Breast epithelium (tissue), 4 donors: Measurements from ENCODE around the gene KRTCAP3. TPM values are rescaled to one million over a fixed set of nuclear protein-coding genes. Genes with fewer than 3 reads are reported as not detected.
A peak's percentile ranks its signal among the peaks of the same experiment; 100 is the strongest.

Source experiments
- DNase-seq, 2 donors: peaks; one replicate each; pipeline ENCODE4 v3.0.0-alpha.2; 2019; ENCODE audit warnings: low spot score in 2 of 2
- H3K27ac ChIP-seq, 2 donors: fragments of 200-600 bp; sonication (generic) in 1 of 2; one replicate each; pipeline ENCODE4 v1.5.1; 2016 to 2019; ENCODE audit warnings: mild to moderate bottlenecking in 1 of 2
- H3K27me3 ChIP-seq, 2 donors: fragments of 200-600 bp; sonication (generic) in 1 of 2; one replicate each; pipeline versions ENCODE4 v1.5.1 to v1.6.0; 2017 to 2019; ENCODE audit warnings: control low read depth in 1 of 2, mild to moderate bottlenecking in 1 of 2
- H3K36me3 ChIP-seq: fragments of 200-600 bp; one replicate; pipeline ENCODE4 v1.5.1; 2019
- H3K4me1 ChIP-seq, 2 donors: fragments of 200-600 bp; sonication (generic); one replicate each; pipeline ENCODE4 v1.5.1; 2016 to 2019; ENCODE audit warnings: control low read depth in 1 of 2
- H3K4me3 ChIP-seq, 3 donors: fragments of 200-600 bp; sonication (generic); 1 replicate in 2 of 3; 2 replicates in 1 of 3; pipeline ENCODE4 v1.5.1; 2016 to 2019; ENCODE audit warnings: mild to moderate bottlenecking in 3 of 3, moderate library complexity in 2 of 3
- H3K9me3 ChIP-seq, 2 donors: fragments of 200-600 bp; sonication (generic) in 1 of 2; one replicate each; pipeline ENCODE4 v1.5.1; 2016 to 2019; ENCODE audit warnings: control low read depth in 1 of 2
- POLR2A ChIP-seq: fragments of 450-650 bp; IDR thresholded peaks from one replicate; pipeline ENCODE4 v1.6.1; 2016; ENCODE audit warnings: antibody characterized with exemption, mild to moderate bottlenecking, moderate library complexity
- POLR2AphosphoS5 ChIP-seq, 3 donors: sonication (generic); formaldehyde crosslinking; IDR thresholded peaks; one replicate each; pipeline ENCODE4 v1.6.1; 2017; ENCODE audit warnings: antibody characterized with exemption in 3 of 3
- intact Hi-C: fragments of 100-400 bp; cut with DNase I; formaldehyde crosslinking; loops from one replicate; pipeline ENCODE4 v1.15.1; 2023; ENCODE audit warnings: low total_unique reads
- total RNA-seq, 3 donors: library from RNA; depleted of rRNA; stranded (reverse); fragments of >200 nt; gene quantifications; one replicate each; pipeline ENCODE4 v1.1.0, GENCODE V29; 2016
- TF ChIP-seq, protein P1 (sequence below), 3 donors: fragments of 450-650 bp; IDR thresholded peaks; one replicate each; pipeline ENCODE4 v1.5.1; 2016 to 2017; ENCODE audit warnings: antibody characterized with exemption in 3 of 3, mild to moderate bottlenecking in 3 of 3, moderate library complexity in 3 of 3

The KRTCAP3 gene, protein sequence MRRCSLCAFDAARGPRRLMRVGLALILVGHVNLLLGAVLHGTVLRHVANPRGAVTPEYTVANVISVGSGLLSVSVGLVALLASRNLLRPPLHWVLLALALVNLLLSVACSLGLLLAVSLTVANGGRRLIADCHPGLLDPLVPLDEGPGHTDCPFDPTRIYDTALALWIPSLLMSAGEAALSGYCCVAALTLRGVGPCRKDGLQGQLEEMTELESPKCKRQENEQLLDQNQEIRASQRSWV
- total RNA-seq = 10 to 100 TPM in 2 of 3 donors, 1 to 10 TPM in 1; 3.8 to 31.2 (median 14.7) TPM

DNA sequence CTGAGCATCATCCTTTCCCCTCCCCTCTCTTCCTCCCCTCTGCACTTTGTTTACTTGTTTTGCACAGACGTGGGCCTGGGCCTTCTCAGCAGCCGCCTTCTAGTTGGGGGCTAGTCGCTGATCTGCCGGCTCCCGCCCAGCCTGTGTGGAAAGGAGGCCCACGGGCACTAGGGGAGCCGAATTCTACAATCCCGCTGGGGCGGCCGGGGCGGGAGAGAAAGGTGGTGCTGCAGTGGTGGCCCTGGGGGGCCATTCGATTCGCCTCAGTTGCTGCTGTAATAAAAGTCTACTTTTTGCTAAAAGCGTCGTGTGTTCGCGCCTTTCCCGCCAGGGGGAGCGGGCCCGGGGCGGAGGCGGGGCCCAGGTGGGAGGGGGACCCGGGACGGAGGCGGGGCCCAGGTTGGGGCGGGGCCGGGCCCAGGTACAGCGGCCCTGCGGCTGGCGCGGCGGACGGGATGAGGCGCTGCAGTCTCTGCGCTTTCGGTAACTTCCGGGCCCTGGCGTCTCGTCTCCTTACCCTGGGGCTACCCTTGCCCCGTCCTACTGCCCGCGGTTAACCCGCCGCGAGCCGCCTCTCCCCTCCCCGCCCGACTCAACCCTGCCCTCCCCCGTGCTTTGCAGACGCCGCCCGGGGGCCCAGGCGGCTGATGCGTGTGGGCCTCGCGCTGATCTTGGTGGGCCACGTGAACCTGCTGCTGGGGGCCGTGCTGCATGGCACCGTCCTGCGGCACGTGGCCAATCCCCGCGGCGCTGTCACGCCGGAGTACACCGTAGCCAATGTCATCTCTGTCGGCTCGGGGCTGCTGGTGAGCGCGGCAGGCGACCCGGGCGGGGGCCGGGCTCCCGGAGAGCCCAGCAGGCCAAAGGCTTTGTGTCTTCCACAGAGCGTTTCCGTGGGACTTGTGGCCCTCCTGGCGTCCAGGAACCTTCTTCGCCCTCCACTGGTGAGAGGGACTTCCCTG is at the start of gene KRTCAP3:
KRTCAP3 (plus strand) TSS at position 424 of the 962 bp plus-strand sequence; CDS start at position 456, 32 bp downstream.
- Histone ChIP-seq H3K4me3 (peak within 1 kb of the TSS in 2 of 3 donors; percentile 57 to 67), H3K9me3 (no peaks in the 10 kb centered on the region), H3K27ac (peak within 1 kb of the TSS; percentile 76 to 89), H3K27me3 (no peaks in the 10 kb centered on the region), H3K4me1 (no peaks in the 10 kb centered on the region), H3K36me3 (no peaks in the 10 kb centered on the region)
- TF ChIP-seq POLR2AphosphoS5 (IDR thresholded peaks at IDR 0.05) = no peak
- TF ChIP-seq, protein P1, sequence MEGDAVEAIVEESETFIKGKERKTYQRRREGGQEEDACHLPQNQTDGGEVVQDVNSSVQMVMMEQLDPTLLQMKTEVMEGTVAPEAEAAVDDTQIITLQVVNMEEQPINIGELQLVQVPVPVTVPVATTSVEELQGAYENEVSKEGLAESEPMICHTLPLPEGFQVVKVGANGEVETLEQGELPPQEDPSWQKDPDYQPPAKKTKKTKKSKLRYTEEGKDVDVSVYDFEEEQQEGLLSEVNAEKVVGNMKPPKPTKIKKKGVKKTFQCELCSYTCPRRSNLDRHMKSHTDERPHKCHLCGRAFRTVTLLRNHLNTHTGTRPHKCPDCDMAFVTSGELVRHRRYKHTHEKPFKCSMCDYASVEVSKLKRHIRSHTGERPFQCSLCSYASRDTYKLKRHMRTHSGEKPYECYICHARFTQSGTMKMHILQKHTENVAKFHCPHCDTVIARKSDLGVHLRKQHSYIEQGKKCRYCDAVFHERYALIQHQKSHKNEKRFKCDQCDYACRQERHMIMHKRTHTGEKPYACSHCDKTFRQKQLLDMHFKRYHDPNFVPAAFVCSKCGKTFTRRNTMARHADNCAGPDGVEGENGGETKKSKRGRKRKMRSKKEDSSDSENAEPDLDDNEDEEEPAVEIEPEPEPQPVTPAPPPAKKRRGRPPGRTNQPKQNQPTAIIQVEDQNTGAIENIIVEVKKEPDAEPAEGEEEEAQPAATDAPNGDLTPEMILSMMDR (IDR thresholded peaks at IDR 0.05) = no peak
- TF ChIP-seq POLR2A = no peak
- DNase-seq = peak; percentile 29 to 72
- intact Hi-C loops = no loop called here

DNA sequence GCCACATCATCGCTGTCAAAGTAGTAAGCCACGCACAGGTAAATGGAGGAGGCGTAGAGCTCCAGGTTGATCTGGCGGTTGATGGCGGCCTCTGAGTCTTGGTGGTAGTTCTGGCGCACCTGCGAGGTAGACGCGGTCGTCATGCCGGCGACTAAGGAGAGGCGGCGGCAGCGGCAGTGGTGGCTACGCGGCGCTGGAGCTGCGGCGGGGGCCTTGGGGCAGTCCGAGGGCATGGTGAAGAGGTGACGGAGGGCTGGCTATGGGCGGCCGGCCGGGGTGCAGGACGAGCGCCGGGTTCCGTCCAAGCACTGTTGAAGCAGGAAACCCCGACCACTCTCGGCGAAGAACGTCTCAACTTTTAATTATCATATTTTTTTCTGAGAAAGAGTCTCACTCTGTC is 49.0 kb upstream of the KRTCAP3 start:
- no peak overlapping the region for H3K27ac ChIP-seq
- no peaks in the 10 kb centered on the region for H3K36me3 ChIP-seq
- H3K27me3 ChIP-seq = no peaks in the 10 kb centered on the region
- no peaks in the 10 kb centered on the region for H3K4me1 ChIP-seq
- no peak overlapping the region for H3K4me3 ChIP-seq
- H3K9me3 ChIP-seq = no peaks in the 10 kb centered on the region
- no peak for DNase-seq
- intact Hi-C loops = no loop called here
- TF ChIP-seq POLR2AphosphoS5 (IDR thresholded peaks at IDR 0.05) (no peak), POLR2A (no peak)
- TF ChIP-seq, protein P1 (IDR thresholded peaks at IDR 0.05) = no peak

DNA sequence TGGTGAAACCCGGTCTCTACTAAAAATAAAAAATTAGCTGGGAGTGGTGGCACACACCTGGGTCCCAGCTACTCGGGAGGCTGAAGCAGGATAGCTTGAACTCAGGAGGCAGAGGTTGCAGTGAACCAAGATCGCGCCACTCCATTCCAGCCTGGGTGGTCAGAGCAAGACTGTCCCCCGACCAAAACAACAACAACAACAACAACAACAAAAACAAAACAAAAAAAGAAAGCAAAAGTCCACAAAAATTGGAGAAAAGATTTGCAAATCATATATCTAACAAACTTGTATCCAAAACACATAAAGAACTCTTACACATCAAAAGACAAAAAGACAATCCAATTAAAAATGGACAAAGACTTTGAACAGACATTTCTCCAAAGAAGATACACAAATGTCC is 43.2 kb upstream of the KRTCAP3 start:
- no peak for DNase-seq
- Histone ChIP-seq H3K4me1 (no peaks in the 10 kb centered on the region), H3K36me3 (no peaks in the 10 kb centered on the region), H3K27me3 (no peaks in the 10 kb centered on the region), H3K27ac (no peak overlapping the region), H3K4me3 (no peak overlapping the region), H3K9me3 (no peaks in the 10 kb centered on the region)
- intact Hi-C loops = no loop called here
- no peak for TF ChIP-seq POLR2A
- no peak for TF ChIP-seq POLR2AphosphoS5 (IDR thresholded peaks at IDR 0.05)
- TF ChIP-seq, protein P1 (IDR thresholded peaks at IDR 0.05) = no peak

DNA sequence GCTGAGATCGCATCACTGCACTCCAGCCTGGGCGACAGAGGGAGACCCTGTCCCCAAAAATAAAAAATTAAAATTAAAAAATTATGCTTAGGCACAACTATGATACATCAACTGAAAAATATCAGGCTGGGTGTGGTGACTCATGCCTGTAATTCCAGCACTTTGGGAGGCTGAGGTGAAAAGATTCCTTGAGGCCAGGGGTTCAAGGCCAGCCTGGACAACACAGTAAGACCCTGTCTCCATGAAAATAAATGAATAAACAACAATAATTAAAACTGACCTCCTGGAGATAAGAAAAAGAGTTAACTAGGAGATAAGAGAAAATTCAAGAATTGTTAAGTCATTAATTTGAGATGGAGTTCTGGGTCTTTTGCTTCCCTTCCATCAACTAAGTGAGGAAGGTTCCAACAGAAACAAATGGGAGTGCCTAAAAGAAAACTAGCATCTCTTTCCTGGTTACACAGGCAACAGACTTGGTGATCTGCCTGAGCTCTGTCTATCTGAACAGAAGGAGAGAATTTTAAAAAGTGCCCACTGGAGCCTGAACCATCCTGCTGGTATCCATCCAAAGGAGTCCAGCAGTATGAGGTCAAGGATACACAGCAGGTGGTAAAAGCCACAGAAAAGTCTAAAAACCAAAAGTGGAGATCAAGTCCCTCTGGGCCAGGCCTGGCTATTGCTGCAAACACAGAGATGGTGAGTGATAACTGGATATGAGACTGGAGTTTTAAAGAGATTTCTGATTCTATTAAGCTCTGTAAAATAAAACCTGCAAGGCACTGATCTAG is 41.6 kb upstream of the KRTCAP3 start:
- no peaks in the 10 kb centered on the region for H3K27me3 ChIP-seq
- H3K4me3 ChIP-seq = no peak overlapping the region
- intact Hi-C loops = no loop called here
- H3K27ac ChIP-seq = no peak overlapping the region
- no peaks in the 10 kb centered on the region for H3K36me3 ChIP-seq
- no peak for DNase-seq
- no peak for TF ChIP-seq POLR2AphosphoS5 (IDR thresholded peaks at IDR 0.05)
- TF ChIP-seq, protein P1 (IDR thresholded peaks at IDR 0.05) = no peak
- TF ChIP-seq POLR2A = no peak
- H3K9me3 ChIP-seq = no peaks in the 10 kb centered on the region
- H3K4me1 ChIP-seq = no peaks in the 10 kb centered on the region
